Measurements from ENCODE around the gene SLC7A8. TPM values are rescaled to one million over a fixed set of nuclear protein-coding genes. Genes with fewer than 3 reads are reported as not detected.

The SLC7A8 gene
- total and polyA plus RNA-seq, 2 donors = 3.2 to 15.0 TPM

- Histone ChIP-seq H3K27ac (ENCODE audit: low read depth in 1 of 2, low read length in 1 of 2) (no peak overlapping the region), H3K9me3 (ENCODE audit: control insufficient read depth in 2 of 2, insufficient read depth in 1 of 2, low read length in 1 of 2) (no peaks in the 10 kb centered on the region), H3K4me1 (ENCODE audit: control insufficient read depth in 2 of 2, insufficient read depth in 2 of 2, low read length in 2 of 2) (peaks cover 0 to 4% of the 10 kb centered on the region in 2 donors), H3K36me3 (ENCODE audit: control insufficient read depth in 2 of 2, insufficient read depth in 2 of 2, low read length in 1 of 2) (no peaks in the 10 kb centered on the region), H3K27me3 (ENCODE audit: control insufficient read depth in 2 of 2, insufficient read depth in 1 of 2, low read length in 1 of 2) (peaks cover 0 to 5% of the 10 kb centered on the region in 2 donors), H3K4me3 (ENCODE audit: low read length in 2 of 2) (no peak overlapping the region)
- 92% methylated on average over 6 of the region's 6 CpGs for WGBS
- DNase-seq (ENCODE audit: low read depth in 6 of 9, low spot score in 9 of 9) = no peak
Observed at GRCh38 chr14:23174296-23175184, 8.9 kb downstream of the SLC7A8 start.

DNA sequence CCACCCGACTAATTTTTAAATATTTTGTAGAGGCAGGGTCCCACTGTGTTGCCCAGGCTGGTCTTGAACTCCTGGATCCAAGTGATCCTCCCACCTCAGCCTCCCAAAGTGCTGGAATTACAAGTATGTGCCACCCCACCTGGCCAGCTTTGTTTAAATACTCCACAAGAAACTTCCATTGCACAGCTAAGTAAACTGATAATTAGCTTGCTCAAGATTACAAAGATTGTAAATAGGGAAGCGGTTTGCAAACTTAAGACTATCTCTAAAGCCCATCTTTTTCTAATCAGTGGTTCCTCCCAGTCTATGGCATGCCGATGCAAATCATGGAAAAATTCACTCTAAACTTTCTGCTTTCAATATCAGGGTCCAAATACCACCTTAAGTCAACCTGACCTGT is 9.7 kb downstream of the SLC7A8 start:
- Histone ChIP-seq H3K4me1 (ENCODE audit: control insufficient read depth in 2 of 2, insufficient read depth in 2 of 2, low read length in 2 of 2) (peaks cover 0 to 4% of the 10 kb centered on the region in 2 donors), H3K36me3 (ENCODE audit: control insufficient read depth in 2 of 2, insufficient read depth in 2 of 2, low read length in 1 of 2) (no peaks in the 10 kb centered on the region), H3K27ac (ENCODE audit: low read depth in 1 of 2, low read length in 1 of 2) (no peak overlapping the region), H3K4me3 (ENCODE audit: low read length in 2 of 2) (no peak overlapping the region), H3K9me3 (ENCODE audit: control insufficient read depth in 2 of 2, insufficient read depth in 1 of 2, low read length in 1 of 2) (no peaks in the 10 kb centered on the region), H3K27me3 (ENCODE audit: control insufficient read depth in 2 of 2, insufficient read depth in 1 of 2, low read length in 1 of 2) (peaks cover 0 to 3% of the 10 kb centered on the region in 2 donors)
- no peak for DNase-seq (ENCODE audit: low read depth in 6 of 9, low spot score in 9 of 9)
- WGBS = 93% methylated on average over 3 of the region's 3 CpGs

- H3K4me3 ChIP-seq (ENCODE audit: low read length in 2 of 2) = no peak overlapping the region
- peaks cover 0 to 4% of the 10 kb centered on the region in 2 donors for H3K4me1 ChIP-seq (ENCODE audit: control insufficient read depth in 2 of 2, insufficient read depth in 2 of 2, low read length in 2 of 2)
- peaks cover 0 to 3% of the 10 kb centered on the region in 2 donors for H3K27me3 ChIP-seq (ENCODE audit: control insufficient read depth in 2 of 2, insufficient read depth in 1 of 2, low read length in 1 of 2)
- H3K36me3 ChIP-seq (ENCODE audit: control insufficient read depth in 2 of 2, insufficient read depth in 2 of 2, low read length in 1 of 2) = no peaks in the 10 kb centered on the region
- no peak overlapping the region for H3K27ac ChIP-seq (ENCODE audit: low read depth in 1 of 2, low read length in 1 of 2)
- no peaks in the 10 kb centered on the region for H3K9me3 ChIP-seq (ENCODE audit: control insufficient read depth in 2 of 2, insufficient read depth in 1 of 2, low read length in 1 of 2)
- WGBS = 95% methylated on average over 2 of the region's 2 CpGs
- peak in 1 of 9 donors; percentile 14 for DNase-seq (ENCODE audit: low read depth in 6 of 9, low spot score in 9 of 9)
Observed at GRCh38 chr14:23173031-23173430, 10.4 kb downstream of the SLC7A8 start.

- Histone ChIP-seq H3K36me3 (ENCODE audit: control insufficient read depth in 2 of 2, insufficient read depth in 2 of 2, low read length in 1 of 2) (no peaks in the 10 kb centered on the region), H3K27ac (ENCODE audit: low read depth in 1 of 2, low read length in 1 of 2) (no peak overlapping the region), H3K4me1 (ENCODE audit: control insufficient read depth in 2 of 2, insufficient read depth in 2 of 2, low read length in 2 of 2) (peaks cover 0 to 4% of the 10 kb centered on the region in 2 donors), H3K9me3 (ENCODE audit: control insufficient read depth in 2 of 2, insufficient read depth in 1 of 2, low read length in 1 of 2) (no peaks in the 10 kb centered on the region), H3K4me3 (ENCODE audit: low read length in 2 of 2) (no peak overlapping the region), H3K27me3 (ENCODE audit: control insufficient read depth in 2 of 2, insufficient read depth in 1 of 2, low read length in 1 of 2) (peaks cover 0 to 3% of the 10 kb centered on the region in 2 donors)
- WGBS = 36% methylated on average over 3 of the region's 3 CpGs
- peak in 1 of 9 donors; percentile 59 for DNase-seq (ENCODE audit: low read depth in 6 of 9, low spot score in 9 of 9)
Observed at GRCh38 chr14:23172574-23172973, 10.9 kb downstream of the SLC7A8 start.

DNA sequence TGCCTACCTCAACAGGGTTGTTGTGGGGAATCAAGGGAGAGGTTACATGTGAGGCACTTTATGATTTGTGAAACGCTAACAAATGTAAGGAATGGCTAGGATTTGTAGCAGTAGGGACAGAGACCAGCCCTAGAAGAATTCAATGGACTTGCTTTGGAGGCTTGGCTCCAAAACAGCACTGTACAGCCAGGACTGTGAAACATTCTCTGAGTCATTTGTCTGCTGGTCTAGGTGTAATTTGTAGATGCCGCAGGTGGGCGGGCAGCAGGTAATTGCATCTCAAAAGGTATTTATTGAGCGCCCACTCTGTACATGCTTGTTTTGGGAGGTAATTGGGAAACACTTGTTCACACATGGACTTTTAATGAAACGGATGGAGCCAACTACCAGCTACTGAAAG is 11.4 kb downstream of the SLC7A8 start:
- 98% methylated on average over 5 of the region's 5 CpGs for WGBS
- H3K4me1 ChIP-seq (ENCODE audit: control insufficient read depth in 2 of 2, insufficient read depth in 2 of 2, low read length in 2 of 2) = peaks cover 0 to 4% of the 10 kb centered on the region in 2 donors
- peaks cover 0 to 3% of the 10 kb centered on the region in 2 donors for H3K27me3 ChIP-seq (ENCODE audit: control insufficient read depth in 2 of 2, insufficient read depth in 1 of 2, low read length in 1 of 2)
- no peak for DNase-seq (ENCODE audit: low read depth in 6 of 9, low spot score in 9 of 9)
- H3K4me3 ChIP-seq (ENCODE audit: low read length in 2 of 2) = no peak overlapping the region
- H3K9me3 ChIP-seq (ENCODE audit: control insufficient read depth in 2 of 2, insufficient read depth in 1 of 2, low read length in 1 of 2) = no peaks in the 10 kb centered on the region
- no peak overlapping the region for H3K27ac ChIP-seq (ENCODE audit: low read depth in 1 of 2, low read length in 1 of 2)
- H3K36me3 ChIP-seq (ENCODE audit: control insufficient read depth in 2 of 2, insufficient read depth in 2 of 2, low read length in 1 of 2) = no peaks in the 10 kb centered on the region

- Histone ChIP-seq H3K4me3 (ENCODE audit: low read length in 2 of 2) (no peak overlapping the region), H3K27me3 (ENCODE audit: control insufficient read depth in 2 of 2, insufficient read depth in 1 of 2, low read length in 1 of 2) (peaks cover 0 to 3% of the 10 kb centered on the region in 2 donors), H3K9me3 (ENCODE audit: control insufficient read depth in 2 of 2, insufficient read depth in 1 of 2, low read length in 1 of 2) (no peaks in the 10 kb centered on the region), H3K36me3 (ENCODE audit: control insufficient read depth in 2 of 2, insufficient read depth in 2 of 2, low read length in 1 of 2) (no peaks in the 10 kb centered on the region), H3K4me1 (ENCODE audit: control insufficient read depth in 2 of 2, insufficient read depth in 2 of 2, low read length in 2 of 2) (peaks cover 0 to 4% of the 10 kb centered on the region in 2 donors), H3K27ac (ENCODE audit: low read depth in 1 of 2, low read length in 1 of 2) (no peak overlapping the region)
- 96% methylated on average over 8 of the region's 8 CpGs for WGBS
- no peak for DNase-seq (ENCODE audit: low read depth in 6 of 9, low spot score in 9 of 9)
Observed at GRCh38 chr14:23171222-23171975, 12.1 kb downstream of the SLC7A8 start.

GRCh38 chr14:23169622-23170021 is 13.8 kb downstream of the SLC7A8 start:
- H3K4me3 ChIP-seq (ENCODE audit: low read length in 2 of 2) = no peak overlapping the region
- H3K4me1 ChIP-seq (ENCODE audit: control insufficient read depth in 2 of 2, insufficient read depth in 2 of 2, low read length in 2 of 2) = peaks cover 0 to 4% of the 10 kb centered on the region in 2 donors
- DNase-seq (ENCODE audit: low read depth in 6 of 9, low spot score in 9 of 9) = no peak
- no peak overlapping the region for H3K27ac ChIP-seq (ENCODE audit: low read depth in 1 of 2, low read length in 1 of 2)
- WGBS = 98% methylated on average over 6 of the region's 6 CpGs
- H3K9me3 ChIP-seq (ENCODE audit: control insufficient read depth in 2 of 2, insufficient read depth in 1 of 2, low read length in 1 of 2) = no peaks in the 10 kb centered on the region
- H3K36me3 ChIP-seq (ENCODE audit: control insufficient read depth in 2 of 2, insufficient read depth in 2 of 2, low read length in 1 of 2) = no peaks in the 10 kb centered on the region
- peaks cover 0 to 3% of the 10 kb centered on the region in 2 donors for H3K27me3 ChIP-seq (ENCODE audit: control insufficient read depth in 2 of 2, insufficient read depth in 1 of 2, low read length in 1 of 2)

DNA sequence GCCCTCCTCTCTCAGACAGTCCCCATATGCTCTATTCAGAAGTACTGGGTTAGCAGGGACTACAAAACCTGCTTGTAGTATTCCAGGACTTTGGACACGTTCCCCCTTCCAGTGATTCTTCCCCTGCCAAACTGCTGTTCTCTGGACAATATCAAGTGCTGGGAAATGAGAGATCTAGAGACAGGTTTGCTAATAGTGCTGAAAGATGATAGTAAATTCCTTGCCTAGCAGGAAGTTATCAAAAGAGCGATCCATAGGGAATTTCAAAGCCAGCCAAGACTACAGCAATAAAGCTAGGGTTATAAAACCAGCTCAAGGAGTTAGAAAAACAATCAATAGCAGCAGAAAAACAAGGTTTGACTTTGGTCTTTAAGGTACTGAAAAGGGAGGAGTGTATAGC is 15.2 kb downstream of the SLC7A8 start:
- no peak overlapping the region for H3K27ac ChIP-seq (ENCODE audit: low read depth in 1 of 2, low read length in 1 of 2)
- no peak for DNase-seq (ENCODE audit: low read depth in 6 of 9, low spot score in 9 of 9)
- H3K27me3 ChIP-seq (ENCODE audit: control insufficient read depth in 2 of 2, insufficient read depth in 1 of 2, low read length in 1 of 2) = peaks cover 0 to 3% of the 10 kb centered on the region in 2 donors
- 93% methylated on average over 2 of the region's 2 CpGs for WGBS
- peaks cover 0 to 4% of the 10 kb centered on the region in 2 donors for H3K4me1 ChIP-seq (ENCODE audit: control insufficient read depth in 2 of 2, insufficient read depth in 2 of 2, low read length in 2 of 2)
- no peaks in the 10 kb centered on the region for H3K9me3 ChIP-seq (ENCODE audit: control insufficient read depth in 2 of 2, insufficient read depth in 1 of 2, low read length in 1 of 2)
- no peak overlapping the region for H3K4me3 ChIP-seq (ENCODE audit: low read length in 2 of 2)
- H3K36me3 ChIP-seq (ENCODE audit: control insufficient read depth in 2 of 2, insufficient read depth in 2 of 2, low read length in 1 of 2) = no peaks in the 10 kb centered on the region
